HG02885 (cell line): ENCODE measurements around the gene TLCD3B.

Experiments
- ATAC-seq: cut with Tn5 transposase; IDR thresholded peaks from one replicate; pipeline ENCODE4 v1.9.1; 2021; ENCODE audit warnings: mild to moderate bottlenecking; ENCODE audit not compliant: unreplicated experiment, poor library complexity

The TLCD3B gene

GRCh38 chr16:29975134-29975538 lies 55.9 kb downstream of the TLCD3B start:
- no peak for ATAC-seq
